ENCODE results near the gene TRIM31. TPM values are rescaled to one million over a fixed set of nuclear protein-coding genes. Genes with fewer than 3 reads are reported as not detected.
A peak's percentile ranks its signal among the peaks of the same experiment; 100 is the strongest.

TRIM31 gene
- total and polyA plus RNA-seq, 2 donors (not counting 3 experiments of a cell fraction or from before 2014, with no cell fraction given), result not detected

GRCh38 chr6:30156262-30156599, 43.3 kb upstream of the TRIM31 start:
- peak overlapping the region; percentile 46 for H3K4me2 ChIP-seq (ENCODE audit: insufficient read depth, low read length)
- TF ChIP-seq MAX (IDR thresholded peaks at IDR 0.05; ENCODE audit: insufficient read depth, insufficient read length) (no peak), JUN (IDR thresholded peaks at IDR 0.05; ENCODE audit: borderline replicate concordance, insufficient read depth, insufficient read length, low read depth) (no peak), POLR2A (IDR thresholded peaks at IDR 0.05; ENCODE audit: low read depth, low read length) (no peak), GATA2 (IDR thresholded peaks at IDR 0.05; ENCODE audit: insufficient read depth, insufficient read length, low read depth, low read length) (no peak), CTCF (IDR thresholded peaks at IDR 0.05; ENCODE audit: extremely low read depth in 1 of 2, insufficient read depth in 1 of 2, low read depth in 1 of 2, low read length in 2 of 2) (no peak), MYC (IDR thresholded peaks at IDR 0.05; ENCODE audit: low read depth, low read length) (no peak)
- CTCF ChIA-PET, result no interaction called here

More at GRCh38 chr6:30156262-30156599, 43.3 kb upstream of the TRIM31 start:
- Histone ChIP-seq H3K9me1 (replicated peaks; ENCODE audit: control insufficient read depth, extremely low read depth, insufficient read depth, low read length) (no peaks in the 10 kb centered on the region), H4K20me1 (replicated peaks; ENCODE audit: control insufficient read depth, extremely low read depth, insufficient read depth, low read length) (no peaks in the 10 kb centered on the region), H2AFZ (ENCODE audit: low read depth, low read length) (peak overlapping the region; percentile 34), H3K27me3 (ENCODE audit: control insufficient read depth in 2 of 2, insufficient read depth in 2 of 2, low read length in 2 of 2) (peaks cover 0 to 5% of the 10 kb centered on the region in 2 experiments), H3K9me3 (replicated peaks; ENCODE audit: control insufficient read depth, insufficient read depth, low read length) (no peaks in the 10 kb centered on the region), H3K4me1 (ENCODE audit: control insufficient read depth, extremely low read depth, insufficient read depth, low read length) (peaks cover 8% of the 10 kb centered on the region), H3K9ac (replicated peaks; ENCODE audit: extremely low read depth, insufficient read depth, low read length) (no peak overlapping the region), H3K27ac (ENCODE audit: insufficient read depth, low read depth, low read length) (no peak overlapping the region), H3K36me3 (ENCODE audit: control insufficient read depth in 2 of 2, extremely low read depth in 1 of 2, insufficient read depth in 2 of 2, low read length in 2 of 2) (no peaks in the 10 kb centered on the region), H3K79me2 (ENCODE audit: control insufficient read depth, insufficient read depth, low read length) (no peaks in the 10 kb centered on the region), H3K4me3 (replicated peaks in 1 of 3; ENCODE audit: insufficient read depth in 1 of 3, low read depth in 1 of 3, low read length in 3 of 3) (no peak overlapping the region)
- POLR2A ChIA-PET, result no interaction called here
- intact Hi-C loops (cut with micrococcal nuclease) (no loop called here), dilution Hi-C loops (cut with MboI; ENCODE audit: extremely low pct_ligation_motif_present, low sequenced_read_pairs) (no loop called here)
- BruUV-seq (replicated peaks), result no TSS peak
- DNase-seq (ENCODE audit: low read depth, low spot score), result peak; percentile 6
- FAIRE-seq, result peak; percentile 56

All from endothelial cell of umbilical vein (primary cell).